ENCODE results near the gene ONECUT3.

GRCh38 chr19:1717200-1717969 is 35.9 kb upstream of the ONECUT3 start:
- TF ChIP-seq POLR2AphosphoS5 (IDR thresholded peaks at IDR 0.05) (no peak), CTCF (IDR thresholded peaks at IDR 0.05) (no peak)

Data from breast epithelium (tissue), 3 donors.